Panc1 (cell line): ENCODE results near the gene SPATS2L.

Source experiments
- POLR2AphosphoS5 ChIP-seq: IDR thresholded peaks from 2 replicates; pipeline ENCODE4 v1.6.1; 2012; ENCODE audit warnings: mild to moderate bottlenecking, low read depth, low read length, moderate library complexity
- TCF7L2 ChIP-seq: IDR thresholded peaks from 2 replicates; pipeline ENCODE4 v1.6.1; 2011; ENCODE audit warnings: mild to moderate bottlenecking, low read depth, low read length, inconsistent platforms
- TF ChIP-seq, protein P1 (sequence below): fragments of 450-650 bp; IDR thresholded peaks from 2 replicates; pipeline ENCODE4 v1.5.1; 2017; ENCODE audit warnings: mild to moderate bottlenecking
- TF ChIP-seq, protein P2 (sequence below), 2 experiments: IDR thresholded peaks; 2 replicates each; pipeline ENCODE4 v1.6.1; 2011 to 2012; ENCODE audit warnings: low read depth in 2 of 2, control low read depth in 1 of 2, low read length in 1 of 2, mild to moderate bottlenecking in 1 of 2, moderate library complexity in 1 of 2; ENCODE audit not compliant: insufficient read depth in 1 of 2

DNA sequence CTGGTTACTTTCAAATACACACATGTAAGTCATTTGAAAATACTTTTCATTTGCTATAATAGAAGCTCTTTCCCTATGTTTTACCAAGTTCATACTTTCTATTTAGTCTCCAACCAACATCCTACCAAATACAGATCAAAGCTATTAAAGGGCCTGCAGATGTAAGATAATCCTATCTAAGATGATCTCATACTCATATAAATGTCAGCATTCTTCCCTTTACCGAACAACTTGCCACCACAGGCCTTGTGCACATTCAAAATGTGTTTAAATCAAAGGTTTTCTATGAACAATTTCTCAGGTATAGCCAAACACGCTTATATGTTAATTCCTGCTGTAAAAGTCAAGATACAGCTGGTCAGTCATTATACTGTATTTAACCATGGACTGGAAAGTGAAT, 180.0 kb downstream of the SPATS2L start:
- TF ChIP-seq POLR2AphosphoS5 (no peak), TCF7L2 (no peak)
- TF ChIP-seq, protein P1, sequence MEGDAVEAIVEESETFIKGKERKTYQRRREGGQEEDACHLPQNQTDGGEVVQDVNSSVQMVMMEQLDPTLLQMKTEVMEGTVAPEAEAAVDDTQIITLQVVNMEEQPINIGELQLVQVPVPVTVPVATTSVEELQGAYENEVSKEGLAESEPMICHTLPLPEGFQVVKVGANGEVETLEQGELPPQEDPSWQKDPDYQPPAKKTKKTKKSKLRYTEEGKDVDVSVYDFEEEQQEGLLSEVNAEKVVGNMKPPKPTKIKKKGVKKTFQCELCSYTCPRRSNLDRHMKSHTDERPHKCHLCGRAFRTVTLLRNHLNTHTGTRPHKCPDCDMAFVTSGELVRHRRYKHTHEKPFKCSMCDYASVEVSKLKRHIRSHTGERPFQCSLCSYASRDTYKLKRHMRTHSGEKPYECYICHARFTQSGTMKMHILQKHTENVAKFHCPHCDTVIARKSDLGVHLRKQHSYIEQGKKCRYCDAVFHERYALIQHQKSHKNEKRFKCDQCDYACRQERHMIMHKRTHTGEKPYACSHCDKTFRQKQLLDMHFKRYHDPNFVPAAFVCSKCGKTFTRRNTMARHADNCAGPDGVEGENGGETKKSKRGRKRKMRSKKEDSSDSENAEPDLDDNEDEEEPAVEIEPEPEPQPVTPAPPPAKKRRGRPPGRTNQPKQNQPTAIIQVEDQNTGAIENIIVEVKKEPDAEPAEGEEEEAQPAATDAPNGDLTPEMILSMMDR = no peak
- TF ChIP-seq, protein P2, sequence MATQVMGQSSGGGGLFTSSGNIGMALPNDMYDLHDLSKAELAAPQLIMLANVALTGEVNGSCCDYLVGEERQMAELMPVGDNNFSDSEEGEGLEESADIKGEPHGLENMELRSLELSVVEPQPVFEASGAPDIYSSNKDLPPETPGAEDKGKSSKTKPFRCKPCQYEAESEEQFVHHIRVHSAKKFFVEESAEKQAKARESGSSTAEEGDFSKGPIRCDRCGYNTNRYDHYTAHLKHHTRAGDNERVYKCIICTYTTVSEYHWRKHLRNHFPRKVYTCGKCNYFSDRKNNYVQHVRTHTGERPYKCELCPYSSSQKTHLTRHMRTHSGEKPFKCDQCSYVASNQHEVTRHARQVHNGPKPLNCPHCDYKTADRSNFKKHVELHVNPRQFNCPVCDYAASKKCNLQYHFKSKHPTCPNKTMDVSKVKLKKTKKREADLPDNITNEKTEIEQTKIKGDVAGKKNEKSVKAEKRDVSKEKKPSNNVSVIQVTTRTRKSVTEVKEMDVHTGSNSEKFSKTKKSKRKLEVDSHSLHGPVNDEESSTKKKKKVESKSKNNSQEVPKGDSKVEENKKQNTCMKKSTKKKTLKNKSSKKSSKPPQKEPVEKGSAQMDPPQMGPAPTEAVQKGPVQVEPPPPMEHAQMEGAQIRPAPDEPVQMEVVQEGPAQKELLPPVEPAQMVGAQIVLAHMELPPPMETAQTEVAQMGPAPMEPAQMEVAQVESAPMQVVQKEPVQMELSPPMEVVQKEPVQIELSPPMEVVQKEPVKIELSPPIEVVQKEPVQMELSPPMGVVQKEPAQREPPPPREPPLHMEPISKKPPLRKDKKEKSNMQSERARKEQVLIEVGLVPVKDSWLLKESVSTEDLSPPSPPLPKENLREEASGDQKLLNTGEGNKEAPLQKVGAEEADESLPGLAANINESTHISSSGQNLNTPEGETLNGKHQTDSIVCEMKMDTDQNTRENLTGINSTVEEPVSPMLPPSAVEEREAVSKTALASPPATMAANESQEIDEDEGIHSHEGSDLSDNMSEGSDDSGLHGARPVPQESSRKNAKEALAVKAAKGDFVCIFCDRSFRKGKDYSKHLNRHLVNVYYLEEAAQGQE (IDR thresholded peaks at IDR 0.05; ENCODE audit: insufficient read depth in 1 of 2, low read depth in 2 of 2, low read length in 1 of 2) = no peak
